Measurements from ENCODE around the gene EYA2. TPM values are rescaled to one million over a fixed set of nuclear protein-coding genes. Genes with fewer than 3 reads are reported as not detected.

The EYA2 gene
- polyA plus RNA-seq, 3 donors, result 0.04 to 0.16 TPM; not detected in 1

- WGBS (ENCODE audit: insufficient coverage), result 81% methylated on average over 3 of the region's 5 CpGs
- H3K4me1 Mint-ChIP-seq, result peaks cover 1% of the 10 kb centered on the region
- Histone ChIP-seq H3K9ac (ENCODE audit: insufficient read depth, low read length, poor library complexity, severe bottlenecking) (no peak overlapping the region), H3K4me2 (replicated peaks; ENCODE audit: extremely low read depth, low read length, poor library complexity, severe bottlenecking) (no peak overlapping the region), H3K27me3 (ENCODE audit: control insufficient read depth in 2 of 2, insufficient read depth in 2 of 2, low read length in 2 of 2) (no peaks in the 10 kb centered on the region), H4K20me1 (ENCODE audit: insufficient read depth, low read length) (no peaks in the 10 kb centered on the region), H3K79me2 (ENCODE audit: insufficient read depth, low read length) (no peaks in the 10 kb centered on the region), H3K4me3 (replicated peaks in 1 of 3; ENCODE audit: low read depth in 2 of 3, low read length in 3 of 3) (no peak overlapping the region), H3K4me1 (ENCODE audit: control insufficient read depth in 1 of 2, insufficient read depth in 2 of 2, low read length in 2 of 2) (no peaks in the 10 kb centered on the region), H3K27ac (ENCODE audit: low read depth in 1 of 2, low read length in 2 of 2) (no peak overlapping the region), H3K36me3 (replicated peaks in 1 of 2; ENCODE audit: control insufficient read depth in 1 of 2, insufficient read depth in 2 of 2, low read length in 2 of 2) (no peaks in the 10 kb centered on the region), H3K9me3 (replicated peaks in 1 of 2; ENCODE audit: control insufficient read depth in 1 of 2, insufficient read depth in 1 of 2, low read length in 2 of 2) (peaks cover 6 to 11% of the 10 kb centered on the region in 2 donors), H2AFZ (ENCODE audit: insufficient read depth, low read depth, low read length, poor library complexity, severe bottlenecking) (no peak overlapping the region)
- H3K27ac Mint-ChIP-seq, result peak overlapping the region in 1 of 7 donors; percentile 20
- no peak for DNase-seq
- no peak overlapping the region for H3K4me3 Mint-ChIP-seq
- intact Hi-C loops (cut with micrococcal nuclease), result no loop called here
- peaks cover 8 to 22% (median 13%) of the 10 kb centered on the region in 3 donors for H3K27me3 Mint-ChIP-seq (ENCODE audit: low read depth in 3 of 3)
- no peak for TF ChIP-seq CTCF (IDR thresholded peaks at IDR 0.05)
- no peaks in the 10 kb centered on the region for H3K36me3 Mint-ChIP-seq
- peaks cover 4 to 16% (median 11%) of the 10 kb centered on the region in 7 donors for H3K9me3 Mint-ChIP-seq
These were observed 196.2 kb downstream of the EYA2 start for GRCh38 chr20:47090835-47091234.

- Histone ChIP-seq H4K20me1 (ENCODE audit: insufficient read depth, low read length) (no peaks in the 10 kb centered on the region), H3K9ac (ENCODE audit: insufficient read depth, low read length, poor library complexity, severe bottlenecking) (no peak overlapping the region), H3K27ac (ENCODE audit: low read depth in 1 of 2, low read length in 2 of 2) (no peak overlapping the region), H3K4me1 (ENCODE audit: control insufficient read depth in 1 of 2, insufficient read depth in 2 of 2, low read length in 2 of 2) (no peaks in the 10 kb centered on the region), H3K27me3 (ENCODE audit: control insufficient read depth in 2 of 2, insufficient read depth in 2 of 2, low read length in 2 of 2) (no peaks in the 10 kb centered on the region), H3K9me3 (replicated peaks in 1 of 2; ENCODE audit: control insufficient read depth in 1 of 2, insufficient read depth in 1 of 2, low read length in 2 of 2) (peaks cover 0 to 11% of the 10 kb centered on the region in 2 donors), H3K36me3 (replicated peaks in 1 of 2; ENCODE audit: control insufficient read depth in 1 of 2, insufficient read depth in 2 of 2, low read length in 2 of 2) (no peaks in the 10 kb centered on the region), H3K79me2 (ENCODE audit: insufficient read depth, low read length) (no peaks in the 10 kb centered on the region), H3K4me2 (replicated peaks; ENCODE audit: extremely low read depth, low read length, poor library complexity, severe bottlenecking) (no peak overlapping the region), H3K4me3 (replicated peaks in 1 of 3; ENCODE audit: low read depth in 2 of 3, low read length in 3 of 3) (no peak overlapping the region), H2AFZ (ENCODE audit: insufficient read depth, low read depth, low read length, poor library complexity, severe bottlenecking) (no peak overlapping the region)
- Mint-ChIP-seq H3K27me3 (ENCODE audit: low read depth in 3 of 3) (peaks cover 9 to 19% (median 12%) of the 10 kb centered on the region in 3 donors), H3K36me3 (no peaks in the 10 kb centered on the region), H3K4me3 (no peak overlapping the region), H3K27ac (peak overlapping the region in 1 of 7 donors; percentile 23), H3K4me1 (no peaks in the 10 kb centered on the region), H3K9me3 (peaks cover 2 to 20% (median 12%) of the 10 kb centered on the region in 7 donors)
- TF ChIP-seq CTCF (IDR thresholded peaks at IDR 0.05), result no peak
- intact Hi-C loops (cut with micrococcal nuclease), result no loop called here
- DNase-seq, result no peak
- 97% methylated on average over 11 of the region's 13 CpGs for WGBS (ENCODE audit: insufficient coverage)
These were observed 198.8 kb downstream of the EYA2 start for GRCh38 chr20:47093320-47093966.

Data from CD14-positive monocyte (primary cell).